NT2/D1 (cell line): ENCODE measurements around the gene TAS2R13.

Source experiments
- DNase-seq: peaks from one replicate; pipeline ENCODE4 v3.0.0-alpha.2; 2011; ENCODE audit warnings: low read depth, low spot score
- H3K27me3 ChIP-seq: 2 replicates; pipeline ENCODE4 v1.6.0; 2011; ENCODE audit warnings: mild to moderate bottlenecking; ENCODE audit not compliant: insufficient read length, insufficient read depth
- H3K36me3 ChIP-seq: 2 replicates; pipeline ENCODE4 v1.6.1; 2011; ENCODE audit warnings: mild to moderate bottlenecking, low read length, mixed read lengths; ENCODE audit not compliant: insufficient read depth, insufficient read length
- H3K4me1 ChIP-seq: 2 replicates; pipeline ENCODE4 v1.5.1; 2011; ENCODE audit not compliant: insufficient read depth, insufficient read length
- H3K4me3 ChIP-seq: 2 replicates; pipeline ENCODE4 v1.5.1; 2011; ENCODE audit warnings: low read depth; ENCODE audit not compliant: insufficient read length
- H3K9ac ChIP-seq: 2 replicates; pipeline ENCODE4 v1.6.0; 2011; ENCODE audit warnings: low read depth; ENCODE audit not compliant: insufficient read length
- H3K9me3 ChIP-seq: 2 replicates; pipeline ENCODE4 v1.5.1; 2011; ENCODE audit warnings: mild to moderate bottlenecking, low read length; ENCODE audit not compliant: insufficient read depth
- SUZ12 ChIP-seq: IDR thresholded peaks from 2 replicates; pipeline ENCODE4 v1.6.1; 2011; ENCODE audit not compliant: insufficient read length, insufficient read depth; ENCODE audit errors: extremely low read depth
- YY1 ChIP-seq: IDR thresholded peaks from 2 replicates; pipeline ENCODE4 v1.6.1; 2011; ENCODE audit not compliant: insufficient read length, insufficient read depth
- ZNF274 ChIP-seq: IDR thresholded peaks from 2 replicates; pipeline ENCODE4 v1.6.1; 2011; ENCODE audit warnings: mild to moderate bottlenecking, low read depth, low read length

The TAS2R13 gene

GRCh38 chr12:10904686-10905085 is 4.7 kb downstream of the TAS2R13 start:
- no peak for DNase-seq
- Histone ChIP-seq H3K4me1 (no peaks in the 10 kb centered on the region), H3K27me3 (no peaks in the 10 kb centered on the region), H3K36me3 (no peaks in the 10 kb centered on the region), H3K9ac (no peak overlapping the region), H3K4me3 (no peak overlapping the region), H3K9me3 (peaks cover 36% of the 10 kb centered on the region; the same call in 1 of the 2 replicates)
- TF ChIP-seq YY1 (no peak), ZNF274 (no peak), SUZ12 (no peak)

- H3K27me3 ChIP-seq = no peaks in the 10 kb centered on the region
- no peak for DNase-seq
- H3K36me3 ChIP-seq = no peaks in the 10 kb centered on the region
- H3K9me3 ChIP-seq = peaks cover 36% of the 10 kb centered on the region; the same call in 1 of the 2 replicates
- TF ChIP-seq YY1 (no peak), SUZ12 (no peak), ZNF274 (no peak)
- H3K9ac ChIP-seq = no peak overlapping the region
- H3K4me1 ChIP-seq = no peaks in the 10 kb centered on the region
- no peak overlapping the region for H3K4me3 ChIP-seq
Observed at GRCh38 chr12:10901427-10901826, 7.9 kb downstream of the TAS2R13 start.

- no peaks in the 10 kb centered on the region for H3K4me1 ChIP-seq
- no peak overlapping the region for H3K4me3 ChIP-seq
- peaks cover 36% of the 10 kb centered on the region; the same call in 1 of the 2 replicates for H3K9me3 ChIP-seq
- no peak overlapping the region for H3K9ac ChIP-seq
- no peak for TF ChIP-seq SUZ12
- no peak for TF ChIP-seq ZNF274
- no peak for TF ChIP-seq YY1
- H3K27me3 ChIP-seq = no peaks in the 10 kb centered on the region
- no peak for DNase-seq
- no peaks in the 10 kb centered on the region for H3K36me3 ChIP-seq
Observed at GRCh38 chr12:10900972-10901371, 8.4 kb downstream of the TAS2R13 start.

GRCh38 chr12:10900530-10900929 is 8.8 kb downstream of the TAS2R13 start:
- H3K9me3 ChIP-seq = peaks cover 31% of the 10 kb centered on the region; the same call in 1 of the 2 replicates
- no peak for DNase-seq
- no peak overlapping the region for H3K4me3 ChIP-seq
- no peaks in the 10 kb centered on the region for H3K36me3 ChIP-seq
- H3K4me1 ChIP-seq = no peaks in the 10 kb centered on the region
- no peak overlapping the region for H3K9ac ChIP-seq
- TF ChIP-seq YY1 (no peak), SUZ12 (no peak), ZNF274 (no peak)
- no peaks in the 10 kb centered on the region for H3K27me3 ChIP-seq

GRCh38 chr12:10896854-10897253 is 12.5 kb downstream of the TAS2R13 start:
- no peaks in the 10 kb centered on the region for H3K36me3 ChIP-seq
- no peaks in the 10 kb centered on the region for H3K27me3 ChIP-seq
- no peak overlapping the region for H3K9ac ChIP-seq
- DNase-seq = no peak
- H3K9me3 ChIP-seq = no peaks in the 10 kb centered on the region
- H3K4me1 ChIP-seq = no peaks in the 10 kb centered on the region
- no peak overlapping the region for H3K4me3 ChIP-seq
- TF ChIP-seq YY1 = no peak

GRCh38 chr12:10891937-10892336 is 17.4 kb downstream of the TAS2R13 start:
- Histone ChIP-seq H3K4me1 (no peaks in the 10 kb centered on the region), H3K4me3 (no peak overlapping the region), H3K36me3 (no peaks in the 10 kb centered on the region), H3K9me3 (no peaks in the 10 kb centered on the region), H3K27me3 (no peaks in the 10 kb centered on the region), H3K9ac (no peak overlapping the region)
- no peak for TF ChIP-seq YY1
- no peak for TF ChIP-seq ZNF274
- TF ChIP-seq SUZ12 = no peak
- no peak for DNase-seq

GRCh38 chr12:10889226-10889625 is 20.1 kb downstream of the TAS2R13 start:
- Histone ChIP-seq H3K9ac (no peak overlapping the region), H3K4me3 (no peak overlapping the region), H3K27me3 (no peaks in the 10 kb centered on the region), H3K9me3 (no peaks in the 10 kb centered on the region), H3K36me3 (no peaks in the 10 kb centered on the region), H3K4me1 (no peaks in the 10 kb centered on the region)
- DNase-seq = no peak
- no peak for TF ChIP-seq SUZ12
- TF ChIP-seq YY1 = no peak
- TF ChIP-seq ZNF274 = no peak

GRCh38 chr12:10884086-10884725 is 25.2 kb downstream of the TAS2R13 start, which contains the start of gene PRH1:
TSS of gene PRH1 (minus strand) at chr12:10884255. CDS start at chr12:10884217, 38 bp downstream.
- Histone ChIP-seq H3K4me1 (no peaks in the 10 kb centered on the region), H3K9me3 (no peaks in the 10 kb centered on the region), H3K9ac (no peak within 1 kb of the TSS), H3K4me3 (no peak within 1 kb of the TSS), H3K36me3 (no peaks in the 10 kb centered on the region), H3K27me3 (no peaks in the 10 kb centered on the region)
- TF ChIP-seq SUZ12 (no peak), YY1 (no peak), ZNF274 (no peak)
- no peak for DNase-seq
